H1 (cell line): ENCODE measurements around the gene CD44. TPM values are rescaled to one million over a fixed set of nuclear protein-coding genes. Genes with fewer than 3 reads are reported as not detected.

ENCODE experiments used
- CTCF ChIA-PET: fragments of 300-600 bp; sonication (Branson Sonifier 250); formaldehyde crosslinking; loops from one replicate; lab custom pipeline; 2021; ENCODE audit not compliant: partially characterized antibody; lab: Charles Lee
- POLR2A ChIA-PET: fragments of 300-600 bp; sonication (Branson Sonifier 250); formaldehyde crosslinking; loops from one replicate; lab custom pipeline; 2021; ENCODE audit warnings: inconsistent platforms; ENCODE audit not compliant: partially characterized antibody; lab: Charles Lee
- DNase-seq, 2 experiments: peaks; one replicate each; pipeline versions ENCODE4 v3.0.0 to v3.0.0-alpha.2; 2010 to 2022; ENCODE audit warnings: low spot score in 2 of 2, low read depth in 1 of 2, mixed read lengths in 1 of 2
- FAIRE-seq: peaks from 2 replicates; lab custom pipeline; 2011; peaks lifted over from hg19 to GRCh38; lab: Jason Lieb, UNC
- H2AFZ ChIP-seq: 2 replicates; pipeline ENCODE4 v1.8.1; 2012; ENCODE audit warnings: low read length, inconsistent platforms
- H2AK5ac ChIP-seq: 2 replicates; pipeline ENCODE4 v1.6.1; 2013; ENCODE audit warnings: low read depth, low read length
- H2BK120ac ChIP-seq: replicated peaks from 2 replicates; pipeline ENCODE3; 2013; ENCODE audit warnings: low read depth, low read length, inconsistent platforms
- H2BK12ac ChIP-seq: 2 replicates; pipeline ENCODE4 v1.6.1; 2013; ENCODE audit warnings: low read depth, low read length
- H2BK15ac ChIP-seq: 2 replicates; pipeline ENCODE4 v1.6.1; 2013; ENCODE audit warnings: low read length
- H2BK20ac ChIP-seq: 2 replicates; pipeline ENCODE4 v1.6.1; 2013; ENCODE audit warnings: low read length
- H2BK5ac ChIP-seq: 2 replicates; pipeline ENCODE4 v1.6.1; 2013; ENCODE audit warnings: low read depth, low read length
- H3K14ac ChIP-seq: 2 replicates; pipeline ENCODE4 v1.6.1; 2013; ENCODE audit warnings: inconsistent platforms; ENCODE audit not compliant: insufficient read length
- H3K18ac ChIP-seq: 2 replicates; pipeline ENCODE4 v1.6.1; 2013; ENCODE audit warnings: low read length; ENCODE audit errors: extremely low read depth
- H3K23ac ChIP-seq: 2 replicates; pipeline ENCODE4 v1.6.1; 2013; ENCODE audit warnings: inconsistent platforms; ENCODE audit not compliant: insufficient read length
- H3K23me2 ChIP-seq: 2 replicates; pipeline ENCODE4 v1.6.1; 2013; ENCODE audit warnings: low read depth, low read length
- H3K27ac ChIP-seq: 2 replicates; pipeline ENCODE4 v1.6.1; 2011; ENCODE audit warnings: low read depth, low read length, inconsistent platforms
- H3K27me3 ChIP-seq, 4 experiments: replicated peaks in 1 of 4; 1 replicate in 1 of 4; 2 replicates in 3 of 4; pipeline versions ENCODE4 v1.6.1 to v1.8.1; 2011 to 2013; ENCODE audit warnings: low read length in 3 of 4, mild to moderate bottlenecking in 3 of 4, inconsistent platforms in 2 of 4, mixed read lengths in 2 of 4, moderate library complexity in 1 of 4; ENCODE audit not compliant: control insufficient read depth in 3 of 4, insufficient read depth in 3 of 4; ENCODE audit errors: extremely low read depth in 1 of 4
- H3K36me3 ChIP-seq, 4 experiments: 2 replicates each; pipeline versions ENCODE4 v1.6.1 to v1.8.1; 2011 to 2013; ENCODE audit warnings: mild to moderate bottlenecking in 4 of 4, low read length in 3 of 4, moderate library complexity in 2 of 4, control low read depth in 1 of 4, inconsistent platforms in 1 of 4; ENCODE audit not compliant: insufficient read depth in 4 of 4, control insufficient read depth in 2 of 4
- H3K4ac ChIP-seq: replicated peaks from 2 replicates; pipeline ENCODE3; 2013; ENCODE audit warnings: low read length, low read depth, mixed read lengths, inconsistent platforms; ENCODE audit not compliant: insufficient read length
- H3K4me1 ChIP-seq, 4 experiments: replicated peaks in 1 of 4; 1 replicate in 1 of 4; 2 replicates in 3 of 4; pipeline versions ENCODE4 v1.6.1 to v1.8.1; 2011 to 2013; ENCODE audit warnings: low read length in 3 of 4, inconsistent platforms in 2 of 4, mixed read lengths in 1 of 4; ENCODE audit not compliant: insufficient read depth in 4 of 4, control insufficient read depth in 3 of 4
- H3K4me2 ChIP-seq, 2 experiments: 2 replicates each; pipeline versions ENCODE4 v1.6.1 to v1.8.1; 2011 to 2013; ENCODE audit warnings: low read depth in 2 of 2, low read length in 2 of 2, control low read depth in 1 of 2, inconsistent platforms in 1 of 2, mild to moderate bottlenecking in 1 of 2; ENCODE audit not compliant: insufficient read depth in 1 of 2
- H3K4me3 ChIP-seq, 4 experiments: fragments of 200-600, 300-600 bp in 1 of 4; sonication (generic), shearing (Covaris generic), sonication (Bioruptor Twin) in 1 of 4; 2 replicates each; pipeline versions ENCODE4 v1.5.1 to v1.8.1; 2011 to 2016; ENCODE audit warnings: low read length in 4 of 4, low read depth in 3 of 4, control low read depth in 2 of 4, inconsistent platforms in 2 of 4, mild to moderate bottlenecking in 2 of 4, mixed read lengths in 1 of 4, moderate library complexity in 1 of 4; ENCODE audit not compliant: insufficient read depth in 2 of 4; ENCODE audit errors: extremely low read depth in 1 of 4
- H3K56ac ChIP-seq: replicated peaks from 2 replicates; pipeline ENCODE3; 2013; ENCODE audit warnings: low read depth, mild to moderate bottlenecking, mixed read lengths, low read length, inconsistent platforms; ENCODE audit not compliant: insufficient read length
- H3K79me1 ChIP-seq: 2 replicates; pipeline ENCODE4 v1.6.1; 2013; ENCODE audit warnings: low read depth, low read length, control low read depth
- H3K79me2 ChIP-seq, 2 experiments: 2 replicates each; pipeline versions ENCODE4 v1.6.1 to v1.8.1; 2012 to 2013; ENCODE audit warnings: low read length in 2 of 2, mild to moderate bottlenecking in 2 of 2, inconsistent platforms in 1 of 2; ENCODE audit not compliant: insufficient read depth in 2 of 2, control insufficient read depth in 1 of 2
- H3K9ac ChIP-seq, 4 experiments: replicated peaks in 1 of 4; 1 replicate in 1 of 4; 2 replicates in 3 of 4; pipeline versions ENCODE4 v1.6.1 to v1.8.1; 2011 to 2013; ENCODE audit warnings: low read depth in 3 of 4, low read length in 3 of 4, control low read depth in 2 of 4, mild to moderate bottlenecking in 2 of 4, moderate library complexity in 2 of 4, inconsistent platforms in 1 of 4; ENCODE audit errors: extremely low read depth in 1 of 4
- H3K9me3 ChIP-seq, 2 experiments: 2 replicates each; pipeline versions ENCODE4 v1.6.1 to v1.8.1; 2012 to 2013; ENCODE audit warnings: mild to moderate bottlenecking in 2 of 2, moderate library complexity in 2 of 2, control low read depth in 1 of 2, inconsistent platforms in 1 of 2, low read depth in 1 of 2, low read length in 1 of 2, mixed read lengths in 1 of 2; ENCODE audit not compliant: insufficient read depth in 2 of 2
- H4K20me1 ChIP-seq, 2 experiments: replicated peaks in 1 of 2; 2 replicates each; pipeline versions ENCODE3 to v1.8.1; 2011 to 2013; ENCODE audit warnings: inconsistent platforms in 2 of 2, low read length in 2 of 2, mild to moderate bottlenecking in 1 of 2; ENCODE audit not compliant: insufficient read depth in 2 of 2, control insufficient read depth in 1 of 2
- H4K5ac ChIP-seq: 2 replicates; pipeline ENCODE4 v1.6.1; 2013; ENCODE audit warnings: low read length, low read depth, mixed read lengths, inconsistent platforms; ENCODE audit not compliant: insufficient read length
- H4K8ac ChIP-seq: 2 replicates; pipeline ENCODE4 v1.8.0; 2013; ENCODE audit warnings: mild to moderate bottlenecking, moderate library complexity, low read length, inconsistent platforms; ENCODE audit not compliant: insufficient read depth; ENCODE audit errors: extremely low read depth
- H4K91ac ChIP-seq: replicated peaks from 2 replicates; pipeline ENCODE3; 2013; ENCODE audit warnings: low read length, mixed read lengths, inconsistent platforms; ENCODE audit not compliant: insufficient read length
- ATF2 ChIP-seq: IDR thresholded peaks from 2 replicates; pipeline ENCODE4 v1.6.1; 2012; ENCODE audit warnings: low read length, inconsistent platforms
- BACH1 ChIP-seq: IDR thresholded peaks from 2 replicates; pipeline ENCODE4 v1.6.1; 2012; ENCODE audit warnings: low read length, improper control_type of control experiment
- EZH2 ChIP-seq: fragments of 200-600 bp; sonication (generic); IDR thresholded peaks from 2 replicates; pipeline ENCODE4 v1.7.1; 2012; ENCODE audit warnings: low read depth, mild to moderate bottlenecking, moderate library complexity, low read length, inconsistent platforms; ENCODE audit not compliant: severe bottlenecking
- MAX ChIP-seq: IDR thresholded peaks from 2 replicates; pipeline ENCODE4 v1.6.1; 2012; ENCODE audit warnings: inconsistent platforms
- NRF1 ChIP-seq: IDR thresholded peaks from 2 replicates; pipeline ENCODE4 v1.6.1; 2011; ENCODE audit warnings: mild to moderate bottlenecking, low read depth, low read length, improper control_type of control experiment
- RAD21 ChIP-seq, 2 experiments: IDR thresholded peaks in 1 of 2; conservative IDR thresholded peaks in 1 of 2; 2 replicates each; pipeline ENCODE4 v1.6.1; 2011; ENCODE audit warnings: low read depth in 2 of 2, low read length in 2 of 2, improper control_type of control experiment in 1 of 2, inconsistent platforms in 1 of 2, mild to moderate bottlenecking in 1 of 2, moderate library complexity in 1 of 2
- SIX5 ChIP-seq: IDR thresholded peaks from 2 replicates; pipeline ENCODE4 v1.6.1; 2011; ENCODE audit warnings: mild to moderate bottlenecking, low read depth, low read length
- SP1 ChIP-seq: IDR thresholded peaks from 2 replicates; pipeline ENCODE4 v1.6.1; 2011; ENCODE audit warnings: low read depth, low read length
- SRF ChIP-seq: IDR thresholded peaks from 2 replicates; pipeline ENCODE4 v1.6.1; 2011; ENCODE audit warnings: mild to moderate bottlenecking, low read depth, low read length, moderate library complexity
- TAF1 ChIP-seq: IDR thresholded peaks from 2 replicates; pipeline ENCODE4 v1.6.1; 2011; ENCODE audit warnings: mild to moderate bottlenecking, low read depth, low read length
- TEAD4 ChIP-seq: IDR thresholded peaks from 2 replicates; pipeline ENCODE4 v1.6.1; 2012; ENCODE audit warnings: low read depth, low read length, inconsistent platforms, mixed read lengths
- ZNF274 ChIP-seq: IDR thresholded peaks from 2 replicates; pipeline ENCODE4 v1.7.0; 2012; ENCODE audit warnings: low read length, borderline replicate concordance; ENCODE audit errors: extremely low read depth
- WGBS, 2 experiments: shearing (Covaris generic) in 1 of 2; methylation state at CpG; one replicate each; pipeline versions ENCODE4 v1.1.6 to v1.1.7; 2013 to 2015; ENCODE audit warnings: low lambda C conversion rate in 2 of 2, mixed read lengths in 2 of 2, inconsistent platforms in 1 of 2, low coverage in 1 of 2, missing lambda C conversion rate in 1 of 2; ENCODE audit not compliant: insufficient replicate concordance in 2 of 2, insufficient coverage in 1 of 2, insufficient read length in 1 of 2; ENCODE audit errors: extremely low coverage in 1 of 2, missing lambda C conversion rate in 1 of 2; 5-methylcytosine and 5-hydroxymethylcytosine counted together
- polyA plus RNA-seq, 7 experiments: library from polyadenylated mRNA; depleted of rRNA in 3 of 7; stranded (reverse) in 5 of 7; unstranded in 2 of 7; fragments of >200 nt in 5 of 7; fragments of 200-250 nt in 2 of 7; gene quantifications; 1 replicate in 5 of 7; 2 replicates in 1 of 7; 4 replicates in 1 of 7; pipeline versions ENCODE4 v1.2.1 to v1.2.3, GENCODE V29; 2011 to 2013; ENCODE audit warnings: missing spikeins in 2 of 7, mixed read lengths in 2 of 7
- total RNA-seq: library from RNA; stranded (reverse); fragmentation: NEBNext Ultra II Directional; extraction: Animal tissue kit (Norgen Biotek cat#: 25700); gene quantifications from 2 replicates; pipeline ENCODE4 v1.2.1, GENCODE V29; 2021

The CD44 gene
- total and polyA plus RNA-seq, 2 of the 8 experiments (the other 6 are each of a cell fraction or from before 2014, with no cell fraction given) = 11.8 to 13.7 TPM

- no peaks in the 10 kb centered on the region for H3K79me1 ChIP-seq
- no peak overlapping the region for H4K91ac ChIP-seq
- H3K4me3 ChIP-seq = no peak overlapping the region
- 91% methylated on average over 2 of the region's 2 CpGs; no CpG with 5 or more reads in 1 of the 2 experiments for WGBS, 2 experiments
- no peaks in the 10 kb centered on the region for H3K36me3 ChIP-seq
- no peaks in the 10 kb centered on the region for H3K4me1 ChIP-seq
- H2BK15ac ChIP-seq = no peak overlapping the region
- H3K56ac ChIP-seq = no peak overlapping the region
- H3K23me2 ChIP-seq = no peaks in the 10 kb centered on the region
- DNase-seq = no peak
- H3K14ac ChIP-seq = no peak overlapping the region
- no peak overlapping the region for H2BK20ac ChIP-seq
- no peak overlapping the region for H3K27ac ChIP-seq
- H2AFZ ChIP-seq = no peak overlapping the region
- H3K23ac ChIP-seq = no peak overlapping the region
- FAIRE-seq = no peak
- H3K27me3 ChIP-seq = no peaks in the 10 kb centered on the region
- no peak overlapping the region for H3K4me2 ChIP-seq
- H4K8ac ChIP-seq = no peak overlapping the region
- no peak overlapping the region for H4K5ac ChIP-seq
- H2BK120ac ChIP-seq = no peak overlapping the region
- H2BK5ac ChIP-seq = no peak overlapping the region
- ChIA-PET CTCF (no interaction called here), POLR2A (no interaction called here)
- H3K79me2 ChIP-seq = no peaks in the 10 kb centered on the region
- H3K4ac ChIP-seq = no peak overlapping the region
- no peak overlapping the region for H3K9ac ChIP-seq
- H2BK12ac ChIP-seq = no peak overlapping the region
- H4K20me1 ChIP-seq = no peaks in the 10 kb centered on the region
- H2AK5ac ChIP-seq = no peak overlapping the region
- H3K9me3 ChIP-seq = peaks cover 0 to 9% of the 10 kb centered on the region in 2 experiments; a peak in 1 of 4 replicates
- H3K18ac ChIP-seq = no peak overlapping the region
- no peak for TF ChIP-seq BACH1
- no peak for TF ChIP-seq MAX
- TF ChIP-seq EZH2 = no peak
- no peak for TF ChIP-seq TEAD4
- TF ChIP-seq ZNF274 = no peak
- TF ChIP-seq SRF = no peak
- no peak for TF ChIP-seq TAF1
- TF ChIP-seq ATF2 = no peak
- TF ChIP-seq SP1 = no peak
- no peak for TF ChIP-seq RAD21 (IDR thresholded peaks at IDR 0.05 in 1 of 2, conservative IDR thresholded peaks at IDR 0.05 in 1 of 2; ENCODE audit: low read depth in 2 of 2, low read length in 2 of 2)
- TF ChIP-seq NRF1 = no peak
- no peak for TF ChIP-seq SIX5
Measured at GRCh38 chr11:35104655-35105054, 34.3 kb upstream of the CD44 start.
